Embryonic facial prominence (tissue), 1 donor: Measurements from ENCODE around the gene POU2F2.

Experiments
- DNase-seq: peaks from one replicate; pipeline ENCODE4 v3.0.0-alpha.2; 2016; ENCODE audit errors: extremely low spot score

The POU2F2 gene

DNA sequence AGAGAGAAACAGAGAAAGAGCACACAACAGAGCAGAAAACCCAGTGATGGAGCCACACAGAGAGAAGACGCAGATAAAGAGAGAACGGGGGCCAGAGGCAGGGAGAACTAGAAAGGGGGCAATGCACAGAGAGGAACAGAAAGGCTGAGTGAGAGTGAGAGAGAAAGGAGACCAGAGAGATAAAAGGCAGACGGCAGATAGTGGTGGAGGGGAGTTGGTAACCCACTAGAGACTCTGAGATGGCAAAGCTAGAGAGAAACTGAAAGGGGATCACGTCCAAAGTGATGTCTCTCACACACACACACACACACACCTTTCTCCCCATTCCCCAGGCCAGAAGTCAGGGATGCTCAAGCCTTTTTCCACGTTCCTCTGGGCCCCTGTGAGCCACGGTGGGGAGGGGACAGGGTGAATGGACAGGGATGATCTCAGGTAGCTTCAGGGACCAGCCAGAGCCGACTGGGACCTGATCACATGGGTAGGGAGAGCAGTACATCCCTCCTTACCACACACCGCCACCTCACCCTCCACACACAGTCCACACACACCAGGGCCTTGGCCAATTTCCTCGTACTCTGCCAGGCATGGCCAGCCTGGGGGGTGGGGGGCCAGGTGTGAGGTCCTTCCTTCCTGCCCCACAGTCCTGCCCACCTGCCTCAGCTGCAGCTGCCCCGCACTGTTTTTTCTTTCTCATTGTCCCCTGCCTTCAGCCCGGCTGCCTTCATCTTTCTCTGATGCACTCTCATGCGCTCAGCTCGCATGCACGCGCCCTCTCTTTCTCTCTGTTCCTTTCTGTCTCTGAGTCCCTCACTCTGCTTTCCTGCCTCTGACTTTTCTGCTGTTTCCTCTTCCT, 22.5 kb upstream of the POU2F2 start:
- no peak for DNase-seq

DNA sequence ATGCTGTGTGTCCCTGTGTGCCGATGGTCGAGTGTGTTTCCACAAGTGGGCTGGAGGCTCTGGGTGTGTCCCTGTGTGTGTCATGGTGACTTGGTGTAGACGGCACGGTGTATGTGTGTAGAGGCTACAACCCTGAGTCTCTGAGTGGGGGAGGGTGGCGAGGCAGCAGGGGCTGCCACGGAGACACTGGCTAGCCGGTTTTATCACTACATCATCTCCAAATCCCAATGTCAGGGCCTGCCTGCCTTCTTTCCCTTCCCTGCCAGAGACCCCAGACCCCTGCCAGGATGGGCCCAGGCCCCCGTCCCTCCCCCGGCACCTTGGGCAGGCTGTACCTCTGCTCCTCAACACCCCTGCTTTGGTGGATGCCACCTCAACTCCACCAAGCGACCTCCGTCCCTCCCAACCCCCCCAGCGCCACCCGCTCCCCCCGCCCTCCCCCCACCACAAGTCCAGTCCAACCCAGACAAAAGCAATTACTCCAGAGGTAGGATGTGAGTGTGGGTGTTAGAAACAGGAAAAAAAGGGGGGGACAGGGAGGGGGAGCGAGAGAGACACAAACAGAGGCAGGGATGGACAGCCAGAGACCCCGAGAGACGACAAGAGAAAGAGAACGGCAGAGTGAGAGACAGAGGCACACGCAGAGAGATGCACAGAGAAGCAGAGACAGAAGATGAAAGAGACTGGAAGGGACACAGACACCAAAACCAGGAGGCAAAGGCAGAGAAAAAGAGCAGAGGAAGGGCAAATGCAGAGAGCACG, 21.6 kb upstream of the POU2F2 start:
- no peak for DNase-seq

DNA sequence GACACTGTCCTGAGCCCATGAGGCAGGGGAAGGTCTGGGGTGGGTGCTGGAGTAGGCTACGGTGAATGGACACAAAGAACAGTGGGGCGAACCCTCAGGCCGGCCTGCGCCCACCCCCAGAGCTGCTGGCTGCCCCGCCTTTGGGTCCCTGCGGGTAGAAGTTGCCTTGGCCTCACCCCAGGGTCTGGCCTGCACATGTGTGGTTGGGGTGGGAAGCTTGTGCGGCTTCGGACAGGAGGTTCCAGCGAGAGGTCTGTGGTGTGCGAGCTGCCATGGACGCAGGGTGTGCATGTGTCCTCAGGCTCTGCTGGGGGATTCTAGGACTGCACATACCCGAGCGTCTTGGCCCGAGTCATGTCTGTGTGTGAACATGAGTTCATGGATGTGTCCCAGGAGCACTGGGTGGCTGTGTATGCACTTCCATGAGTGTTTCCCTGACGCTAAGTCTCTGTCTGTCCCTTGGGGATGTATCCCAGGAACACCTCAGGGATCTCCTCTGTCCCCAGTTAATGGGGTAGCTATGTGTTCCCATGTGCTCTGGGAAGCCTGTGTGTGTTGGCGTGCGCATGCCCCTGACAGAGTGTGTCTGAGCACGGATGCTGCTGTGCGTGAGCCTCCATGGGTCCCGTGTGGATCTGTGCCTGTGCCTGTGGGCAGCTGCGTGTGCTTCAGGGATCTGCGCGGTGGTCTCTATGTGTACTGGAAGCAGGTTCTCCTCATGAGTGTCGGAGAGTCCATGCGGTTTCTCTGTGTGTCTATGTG, 20.8 kb upstream of the POU2F2 start:
- no peak for DNase-seq

DNA sequence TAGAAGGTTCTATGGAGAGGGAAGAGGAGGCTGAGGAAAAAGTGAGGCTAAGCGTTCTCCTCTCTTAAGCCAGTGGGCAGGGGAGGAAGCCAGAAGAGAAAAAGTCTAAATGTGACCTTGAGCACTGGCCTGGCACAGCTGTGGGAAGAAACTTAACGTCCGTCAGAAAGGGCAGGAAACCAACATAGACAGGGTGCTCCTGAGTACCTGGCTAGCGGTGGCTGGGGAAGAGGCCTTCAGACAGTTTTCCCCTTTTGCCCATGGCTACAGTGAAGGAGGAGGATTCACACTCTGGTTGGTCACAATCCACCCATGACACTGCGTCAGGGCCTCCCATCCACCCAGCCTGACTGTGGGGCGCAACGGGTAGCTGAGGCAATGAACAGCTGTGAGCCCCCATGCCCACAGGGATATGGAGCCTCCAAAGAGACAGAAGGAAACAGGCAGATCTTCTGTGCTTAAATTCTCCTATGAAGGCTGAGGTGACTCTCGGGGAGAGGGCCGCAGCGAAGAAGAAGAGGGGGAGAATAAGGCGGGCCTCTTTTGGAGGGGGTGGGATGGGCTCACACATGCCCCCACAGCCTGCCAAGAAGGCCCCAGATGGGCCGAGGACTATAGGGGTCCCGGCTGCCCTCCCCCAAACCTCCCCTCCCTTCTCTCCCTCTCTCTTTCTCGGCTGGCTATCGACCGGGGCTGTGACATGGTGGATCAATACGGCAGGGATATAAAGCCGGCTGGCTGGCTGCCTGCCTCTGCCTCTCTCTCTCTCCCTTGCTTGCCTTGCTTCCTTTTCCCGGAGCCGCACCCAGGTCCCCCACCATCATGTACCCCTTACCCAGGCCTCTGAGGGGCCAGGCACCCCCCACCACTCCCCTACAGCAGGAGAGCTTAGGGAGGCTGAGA, 19.8 kb upstream of the POU2F2 start:
- DNase-seq = no peak

DNA sequence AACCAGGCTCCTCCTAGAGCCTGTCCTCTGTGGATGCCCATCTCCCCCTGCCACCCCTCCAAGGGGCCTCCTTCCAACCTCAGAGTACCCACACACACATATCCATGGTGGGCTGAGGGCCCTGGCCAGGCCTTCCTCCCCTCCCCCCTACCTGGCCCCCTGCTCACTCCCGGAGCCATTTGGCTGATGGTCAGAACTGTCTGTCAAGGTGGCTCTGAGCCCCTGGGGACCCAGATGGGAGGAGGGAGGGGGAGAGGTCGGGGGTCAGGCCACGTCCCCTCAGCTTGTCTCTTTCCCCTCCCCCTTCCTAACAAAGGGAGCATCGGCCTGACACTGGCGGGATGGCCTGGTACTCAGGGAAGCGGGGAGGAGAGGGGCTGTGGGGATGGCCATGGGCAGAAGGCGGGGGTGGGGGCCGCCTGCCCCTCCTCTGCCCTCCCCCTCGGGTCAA, 18.7 kb upstream of the POU2F2 start:
- no peak for DNase-seq

- no peak for DNase-seq
These were observed 18.1 kb upstream of the POU2F2 start for GRCh38 chr19:42150364-42150763.

- no peak for DNase-seq
These were observed 17.4 kb upstream of the POU2F2 start for GRCh38 chr19:42149447-42150202.

GRCh38 chr19:42148266-42148665, 16.0 kb upstream of the POU2F2 start:
- DNase-seq = no peak

DNA sequence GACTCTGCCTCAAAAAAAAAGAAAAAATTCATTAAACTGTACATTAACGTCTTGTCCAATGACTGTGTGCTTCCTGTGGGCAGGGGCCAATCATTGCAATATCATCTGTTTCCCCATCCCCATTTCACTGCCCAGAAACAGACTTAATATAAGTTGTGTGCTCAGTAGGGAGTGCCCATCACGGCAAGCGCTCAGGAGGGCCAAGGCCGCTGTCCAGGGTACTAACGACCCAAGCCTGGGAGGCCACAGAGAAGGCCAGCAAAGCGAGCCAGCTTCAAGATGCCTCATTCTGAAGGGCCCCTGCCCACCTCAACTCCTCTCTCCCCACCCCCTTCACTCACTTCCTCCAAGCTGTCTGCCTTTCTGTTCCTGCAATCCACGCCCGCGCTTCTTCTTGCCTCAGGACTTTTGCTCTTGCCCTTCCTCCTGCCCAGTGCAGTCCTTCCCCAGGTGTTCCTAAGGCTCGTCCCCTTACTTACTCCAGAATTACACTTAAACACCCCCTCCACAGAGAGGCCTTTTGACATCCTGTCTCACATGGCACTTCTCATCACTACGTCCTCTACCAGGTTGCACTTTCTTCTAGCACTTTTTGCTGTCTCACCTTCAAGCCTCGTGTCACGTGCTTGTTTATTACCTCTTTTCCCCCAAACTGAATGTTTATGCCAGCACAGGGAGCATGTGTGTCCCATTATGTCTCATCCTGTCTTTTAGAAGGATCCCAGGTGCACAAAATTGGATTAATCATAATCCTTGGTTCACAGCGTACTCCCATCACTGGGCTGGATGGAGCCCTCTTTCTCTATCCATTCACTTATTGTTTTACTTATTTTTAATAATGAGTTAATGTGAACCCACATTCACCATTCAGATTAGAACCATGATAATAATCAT, 11.3 kb upstream of the POU2F2 start:
- DNase-seq = no peak

GRCh38 chr19:42140125-42140754, 8.0 kb upstream of the POU2F2 start:
- DNase-seq = peak; percentile 30

GRCh38 chr19:42134535-42135070, 2.4 kb upstream of the POU2F2 start:
- DNase-seq = no peak

DNA sequence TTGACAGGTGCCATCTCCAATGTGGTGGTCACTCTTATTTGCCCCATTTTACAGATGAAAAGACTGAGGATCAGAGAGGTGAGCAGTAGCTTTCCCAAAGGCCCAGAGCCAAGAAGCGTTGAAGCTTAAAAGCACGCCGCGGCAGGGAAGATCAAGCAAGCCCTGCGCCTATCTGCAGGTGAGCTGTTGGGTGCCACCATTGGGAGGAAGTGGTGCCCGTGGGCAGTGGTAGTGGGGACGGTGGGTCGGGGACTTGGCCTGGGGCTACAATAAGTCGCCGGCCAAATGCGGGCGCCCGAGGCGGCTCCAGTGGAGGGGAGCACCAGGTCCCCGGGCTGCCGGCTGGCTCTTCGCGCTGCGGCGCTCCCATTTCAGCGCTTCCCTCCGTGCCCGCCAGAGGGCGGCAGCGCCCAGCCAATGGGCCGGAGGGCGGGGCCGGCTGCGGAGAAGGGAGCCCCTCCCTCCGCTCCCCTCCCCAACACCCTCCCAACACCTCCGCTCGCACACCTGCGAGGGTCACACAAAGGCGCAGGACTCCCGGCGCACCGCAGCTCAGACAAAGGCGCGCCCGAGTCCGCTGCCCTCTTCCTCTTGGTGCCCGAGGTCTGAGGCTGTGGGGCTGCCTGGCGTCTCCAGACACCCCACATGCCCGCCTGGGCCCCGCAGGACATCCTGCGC, 744 bp upstream of the POU2F2 start:
- no peak for DNase-seq

GRCh38 chr19:42131149-42132029, 857 bp downstream of the POU2F2 start:
- no peak for DNase-seq

DNA sequence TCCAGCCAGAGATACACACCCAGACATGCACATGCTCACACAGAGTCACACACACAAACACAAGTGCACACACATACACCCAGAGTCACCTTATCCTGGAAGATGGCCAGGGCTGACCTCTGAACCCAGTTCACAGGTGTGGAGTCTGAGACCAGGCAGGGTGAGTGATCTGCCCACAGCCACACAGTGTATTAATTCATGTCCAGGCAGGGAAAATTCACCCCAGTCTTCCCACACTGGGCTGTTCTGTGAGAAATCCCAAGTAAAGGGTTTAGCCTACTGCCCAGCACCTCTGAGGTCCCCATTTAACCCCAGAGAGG, 2.0 kb downstream of the POU2F2 start:
- DNase-seq = no peak

DNA sequence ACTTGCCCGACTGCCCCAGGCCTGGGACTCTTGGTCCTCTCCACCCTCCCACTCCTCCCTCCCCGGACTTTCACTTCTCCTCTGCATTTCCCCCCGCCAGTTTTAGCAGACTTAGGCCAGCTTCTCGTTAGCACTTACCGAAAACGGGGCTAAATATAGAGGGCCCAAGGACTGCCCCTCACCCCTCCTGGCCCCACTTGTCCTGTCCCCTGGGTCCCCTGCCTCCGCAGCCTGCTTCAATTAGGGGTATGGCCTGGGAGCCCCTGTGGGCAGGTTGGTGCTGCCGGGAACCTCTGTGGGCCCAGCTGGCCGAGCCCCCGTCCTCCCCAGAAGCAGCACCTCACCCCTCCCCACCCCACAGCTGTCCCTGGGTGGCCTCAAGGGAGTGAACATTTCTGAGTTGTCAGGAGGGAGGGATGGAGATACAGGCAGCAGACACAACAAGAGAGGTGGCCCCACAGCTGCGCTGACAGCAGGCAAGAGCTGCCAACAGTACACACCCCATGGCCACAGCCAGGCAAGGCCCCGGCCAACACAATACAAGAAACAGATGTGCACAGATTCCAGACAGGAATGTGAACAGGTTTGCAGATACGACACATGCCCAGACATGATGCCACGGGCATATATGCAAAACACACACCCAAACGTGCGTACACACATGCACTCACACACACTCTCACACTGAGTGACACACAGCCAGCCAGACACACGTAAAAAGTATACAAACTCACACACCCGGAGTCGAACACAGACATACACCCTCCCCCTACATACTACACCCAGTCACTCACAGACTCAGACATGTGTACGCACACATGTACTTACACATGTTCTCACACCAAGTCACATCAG, 2.6 kb downstream of the POU2F2 start:
- DNase-seq = peak; percentile 9

DNA sequence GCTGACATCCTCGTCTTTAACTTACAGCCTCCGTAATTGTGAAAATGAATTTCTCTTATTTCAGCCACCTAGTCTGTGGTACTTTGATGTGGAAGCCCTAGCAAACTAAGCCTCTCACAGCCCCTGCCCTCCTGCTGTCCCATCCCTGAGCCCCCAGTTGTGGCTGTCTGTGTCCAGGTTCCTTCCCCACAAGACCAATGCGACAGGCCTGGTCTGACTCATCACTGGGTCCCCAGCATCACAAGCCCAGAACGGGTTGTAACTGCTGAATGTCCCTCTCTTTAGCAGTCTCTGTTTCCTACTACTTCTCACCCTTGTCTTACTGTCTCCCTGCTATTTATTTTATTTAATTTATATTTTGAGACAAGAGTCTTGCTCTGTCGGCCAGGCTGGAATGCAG, 5.7 kb downstream of the POU2F2 start:
- DNase-seq = no peak
